Measurements from ENCODE around the gene TSHZ2.

- TF ChIP-seq CTCF (IDR thresholded peaks at IDR 0.05) (no peak), POLR2AphosphoS5 (IDR thresholded peaks at IDR 0.05; ENCODE audit: insufficient read depth in 1 of 2, low read depth in 1 of 2) (no peak)
These were observed 365.4 kb downstream of the TSHZ2 start for GRCh38 chr20:53337390-53338101.

Data from vagina (tissue), 2 donors.